T47D (cell line): ENCODE measurements around the gene TNFRSF12A.

Experiments used
- DNase-seq, 2 experiments: peaks; one replicate each; pipeline versions ENCODE4 v3.0.0 to v3.0.0-alpha.2; 2011 to 2012; ENCODE audit warnings: low read depth in 1 of 2, low spot score in 1 of 2
- JUND ChIP-seq: IDR thresholded peaks from 2 replicates; pipeline ENCODE4 v1.6.1; 2012; ENCODE audit warnings: low read depth
- in situ Hi-C: cut with HindIII; loops from 2 replicates; pipeline ENCODE4 v1.10.0; 2016; ENCODE audit warnings: low sequenced_read_pairs, low pct_unique_long_range_greater_than_20kb

TNFRSF12A gene

GRCh38 chr16:2991566-2992261, 28.5 kb upstream of the TNFRSF12A start:
- no peak for TF ChIP-seq JUND
- DNase-seq: no peak
- in situ Hi-C loops: no loop called here

- DNase-seq: no peak
- no peak for TF ChIP-seq JUND
- in situ Hi-C loops: no loop called here
Measured at GRCh38 chr16:2992383-2993081, 27.6 kb upstream of the TNFRSF12A start.

GRCh38 chr16:2996298-2996697, 23.9 kb upstream of the TNFRSF12A start:
- TF ChIP-seq JUND: no peak
- in situ Hi-C loops: no loop called here
- no peak for DNase-seq

- DNase-seq: no peak
- TF ChIP-seq JUND: no peak
- in situ Hi-C loops: no loop called here
Measured at GRCh38 chr16:2999929-3000328, 20.2 kb upstream of the TNFRSF12A start.

GRCh38 chr16:3000540-3000939, 19.6 kb upstream of the TNFRSF12A start:
- TF ChIP-seq JUND: no peak
- DNase-seq: no peak
- in situ Hi-C loops: no loop called here

- in situ Hi-C loops: no loop called here
- no peak for TF ChIP-seq JUND
- no peak for DNase-seq
Measured at GRCh38 chr16:3001316-3001715, 18.9 kb upstream of the TNFRSF12A start.

GRCh38 chr16:3003582-3004270, 16.4 kb upstream of the TNFRSF12A start:
- TF ChIP-seq JUND: no peak
- in situ Hi-C loops: no loop called here
- peak; percentile 97 to 99 for DNase-seq

GRCh38 chr16:3004319-3004718, 15.8 kb upstream of the TNFRSF12A start:
- in situ Hi-C loops: no loop called here
- no peak for TF ChIP-seq JUND
- DNase-seq: peak in 1 of 2 experiments; percentile 37

GRCh38 chr16:3004781-3005284, 15.3 kb upstream of the TNFRSF12A start:
- no peak for DNase-seq
- in situ Hi-C loops: no loop called here
- no peak for TF ChIP-seq JUND

GRCh38 chr16:3007059-3007956, 12.9 kb upstream of the TNFRSF12A start:
- no peak for TF ChIP-seq JUND
- no peak for DNase-seq
- in situ Hi-C loops: no loop called here

- no peak for TF ChIP-seq JUND
Measured at GRCh38 chr16:3007957-3008689, 12.0 kb upstream of the TNFRSF12A start.

More at GRCh38 chr16:3007957-3008689, 12.0 kb upstream of the TNFRSF12A start:
- DNase-seq: no peak
- in situ Hi-C loops: no loop called here
